Mammary epithelial cell (primary cell): ENCODE measurements around the gene NCOA3.

Experiments used
- CTCF ChIP-seq, 2 donors: IDR thresholded peaks in 1 of 2; conservative IDR thresholded peaks in 1 of 2; 2 replicates each; pipeline ENCODE4 v1.5.1; 2011 to 2012; ENCODE audit warnings: inconsistent platforms in 2 of 2, low read length in 2 of 2, mild to moderate bottlenecking in 2 of 2, control low read depth in 1 of 2, low read depth in 1 of 2; ENCODE audit not compliant: insufficient read depth in 1 of 2; ENCODE audit errors: extremely low read depth in 1 of 2
- EZH2 ChIP-seq: IDR thresholded peaks from 2 replicates; pipeline ENCODE4 v1.6.1; 2012; ENCODE audit warnings: low read length, inconsistent platforms, borderline replicate concordance

GRCh38 chr20:47577314-47577713 is 75.6 kb downstream of the NCOA3 start:
- TF ChIP-seq CTCF (conservative IDR thresholded peaks at IDR 0.05 in 1 of 2, IDR thresholded peaks at IDR 0.05 in 1 of 2; ENCODE audit: extremely low read depth in 1 of 2, insufficient read depth in 1 of 2, low read depth in 1 of 2, low read length in 2 of 2) (no peak), EZH2 (no peak)
